Astrocyte (in vitro differentiated cells and primary cell): ENCODE measurements around the gene ANKRD18A.

Experiments
- EZH2 ChIP-seq: IDR thresholded peaks from 2 replicates; pipeline ENCODE4 v1.6.1; 2012; ENCODE audit warnings: mild to moderate bottlenecking, low read length, inconsistent platforms; ENCODE audit not compliant: insufficient read depth
- TF ChIP-seq, protein P1 (sequence below): IDR thresholded peaks from 2 replicates; pipeline ENCODE4 v1.5.1; 2011; ENCODE audit warnings: low read depth, mild to moderate bottlenecking, inconsistent platforms, low read length, moderate library complexity; ENCODE audit not compliant: insufficient read depth

DNA sequence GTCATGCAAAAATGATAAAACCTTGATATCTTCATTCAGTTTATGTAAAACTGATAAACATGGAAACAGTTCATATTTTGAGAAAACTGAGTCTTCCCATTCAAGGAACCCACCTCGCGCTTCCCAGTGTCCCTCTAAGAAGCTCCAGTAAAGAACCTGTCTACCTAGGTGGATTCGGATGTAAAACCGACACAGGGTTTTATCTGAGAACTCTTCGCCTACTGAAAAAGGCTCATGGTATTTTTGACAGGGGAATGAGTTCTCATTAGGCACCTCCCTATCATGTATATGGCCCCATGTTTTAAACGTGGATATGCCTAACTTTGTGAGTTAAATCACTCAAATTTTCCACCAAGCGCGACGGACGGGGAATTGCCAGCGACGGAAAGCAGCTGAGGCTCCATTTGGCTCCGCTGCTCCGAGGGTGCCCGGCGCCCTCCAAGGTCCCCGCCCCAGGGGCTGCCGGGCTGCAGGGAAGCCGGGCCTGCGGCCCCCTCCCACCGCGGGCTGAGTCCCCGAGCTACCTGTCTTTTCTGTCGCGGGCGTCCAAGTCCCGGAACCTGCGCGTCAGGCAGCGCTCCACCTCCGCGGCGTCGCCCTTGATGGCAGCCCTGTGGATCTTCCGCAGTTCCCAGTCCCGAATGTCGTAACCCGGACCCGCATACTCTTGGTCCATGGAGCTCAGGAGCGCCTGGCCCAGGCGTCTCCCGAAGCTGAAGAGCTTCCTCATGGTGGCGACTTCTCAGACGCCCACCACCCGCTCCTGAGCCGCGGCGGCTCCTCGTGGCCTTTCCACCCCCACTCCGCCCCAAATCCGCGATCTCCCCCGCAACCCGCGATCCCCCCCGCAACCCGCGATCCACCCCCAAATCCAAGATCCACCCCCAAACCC lies 594 bp downstream of the ANKRD18A start:
- TF ChIP-seq, protein P1, sequence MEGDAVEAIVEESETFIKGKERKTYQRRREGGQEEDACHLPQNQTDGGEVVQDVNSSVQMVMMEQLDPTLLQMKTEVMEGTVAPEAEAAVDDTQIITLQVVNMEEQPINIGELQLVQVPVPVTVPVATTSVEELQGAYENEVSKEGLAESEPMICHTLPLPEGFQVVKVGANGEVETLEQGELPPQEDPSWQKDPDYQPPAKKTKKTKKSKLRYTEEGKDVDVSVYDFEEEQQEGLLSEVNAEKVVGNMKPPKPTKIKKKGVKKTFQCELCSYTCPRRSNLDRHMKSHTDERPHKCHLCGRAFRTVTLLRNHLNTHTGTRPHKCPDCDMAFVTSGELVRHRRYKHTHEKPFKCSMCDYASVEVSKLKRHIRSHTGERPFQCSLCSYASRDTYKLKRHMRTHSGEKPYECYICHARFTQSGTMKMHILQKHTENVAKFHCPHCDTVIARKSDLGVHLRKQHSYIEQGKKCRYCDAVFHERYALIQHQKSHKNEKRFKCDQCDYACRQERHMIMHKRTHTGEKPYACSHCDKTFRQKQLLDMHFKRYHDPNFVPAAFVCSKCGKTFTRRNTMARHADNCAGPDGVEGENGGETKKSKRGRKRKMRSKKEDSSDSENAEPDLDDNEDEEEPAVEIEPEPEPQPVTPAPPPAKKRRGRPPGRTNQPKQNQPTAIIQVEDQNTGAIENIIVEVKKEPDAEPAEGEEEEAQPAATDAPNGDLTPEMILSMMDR, result no peak
- TF ChIP-seq EZH2, result peak; percentile 26
